Sigmoid colon (tissue), 7 donors: ENCODE data around the gene DDX17. TPM values are rescaled to one million over a fixed set of nuclear protein-coding genes. Genes with fewer than 3 reads are reported as not detected.
A peak's percentile ranks its signal among the peaks of the same experiment; 100 is the strongest.

ENCODE experiments used
- DNase-seq: peaks from one replicate; pipeline ENCODE4 v3.0.0-alpha.2; 2019
- H3K27ac ChIP-seq, 4 donors: fragments of 200-600 bp; sonication (generic); one replicate each; pipeline ENCODE4 v1.5.1; 2016 to 2019; ENCODE audit warnings: mild to moderate bottlenecking in 1 of 4
- H3K27me3 ChIP-seq, 3 donors: fragments of 200-600 bp; sonication (generic); one replicate each; pipeline ENCODE4 v1.5.1; 2019; ENCODE audit warnings: mild to moderate bottlenecking in 1 of 3
- H3K36me3 ChIP-seq, 4 donors: fragments of 200-600 bp; sonication (generic); one replicate each; pipeline ENCODE4 v1.5.1; 2016 to 2019
- H3K4me1 ChIP-seq, 4 donors: fragments of 200-600 bp; sonication (generic); one replicate each; pipeline ENCODE4 v1.5.1; 2017 to 2019
- H3K4me3 ChIP-seq, 4 donors: fragments of 200-600 bp; sonication (generic); one replicate each; pipeline ENCODE4 v1.5.1; 2017 to 2019; ENCODE audit warnings: mild to moderate bottlenecking in 2 of 4, moderate library complexity in 1 of 4
- H3K9me3 ChIP-seq, 4 donors: fragments of 200-600 bp in 3 of 4; sonication (generic) in 3 of 4; one replicate each; pipeline versions ENCODE4 v1.5.1 to v1.6.1; 2013 to 2019
- CTCF ChIP-seq, 4 experiments: fragments of 450-650 bp in 3 of 4; fragments of 200-600 bp in 1 of 4; IDR thresholded peaks; one replicate each; pipeline ENCODE4 v1.5.1; 2016 to 2019; ENCODE audit warnings: antibody characterized with exemption in 4 of 4, mild to moderate bottlenecking in 3 of 4, moderate library complexity in 2 of 4
- EP300 ChIP-seq, 4 donors: sonication (generic); formaldehyde crosslinking; IDR thresholded peaks; one replicate each; pipeline ENCODE4 v1.6.1; 2017; ENCODE audit warnings: antibody characterized with exemption in 4 of 4
- POLR2A ChIP-seq, 2 donors: fragments of 450-650 bp; IDR thresholded peaks; one replicate each; pipeline ENCODE4 v1.6.1; 2016; ENCODE audit warnings: antibody characterized with exemption in 2 of 2, mild to moderate bottlenecking in 2 of 2, moderate library complexity in 2 of 2
- POLR2AphosphoS5 ChIP-seq, 4 donors: sonication (generic); formaldehyde crosslinking; IDR thresholded peaks; one replicate each; pipeline ENCODE4 v1.6.1; 2017; ENCODE audit warnings: antibody characterized with exemption in 4 of 4
- WGBS, 2 donors: extraction: QIAGEN DNeasy Blood & Tissue Kit; methylation state at CpG; one replicate each; pipeline ENCODE4 v1.1.7; 2013; 5-methylcytosine and 5-hydroxymethylcytosine counted together
- intact Hi-C: fragments of 100-400 bp; cut with DNase I; formaldehyde crosslinking; loops from one replicate; pipeline ENCODE4 v1.15.1; 2023
- polyA plus RNA-seq, 3 donors: library from polyadenylated mRNA; stranded (reverse); fragments of 200-250 nt; gene quantifications; one replicate each; pipeline ENCODE4 v1.2.3, GENCODE V29; 2013
- total RNA-seq, 4 donors: library from RNA; depleted of rRNA; stranded (reverse); fragments of >200 nt; gene quantifications; one replicate each; pipeline ENCODE4 v1.1.0, GENCODE V29; 2016
- donor health status: healthy with polysubstance abuse.
- donor health status: Bipolar disorder and iron deficiency.
- donor health status: healthy.

Gene DDX17
- total RNA-seq (100 to 1,000 TPM; 504 to 630 (median 591) TPM), polyA plus RNA-seq (100 to 1,000 TPM in 1 of 3 donors, 10 to 100 TPM in 2; 54.7 to 175 (median 62.0) TPM)

DNA sequence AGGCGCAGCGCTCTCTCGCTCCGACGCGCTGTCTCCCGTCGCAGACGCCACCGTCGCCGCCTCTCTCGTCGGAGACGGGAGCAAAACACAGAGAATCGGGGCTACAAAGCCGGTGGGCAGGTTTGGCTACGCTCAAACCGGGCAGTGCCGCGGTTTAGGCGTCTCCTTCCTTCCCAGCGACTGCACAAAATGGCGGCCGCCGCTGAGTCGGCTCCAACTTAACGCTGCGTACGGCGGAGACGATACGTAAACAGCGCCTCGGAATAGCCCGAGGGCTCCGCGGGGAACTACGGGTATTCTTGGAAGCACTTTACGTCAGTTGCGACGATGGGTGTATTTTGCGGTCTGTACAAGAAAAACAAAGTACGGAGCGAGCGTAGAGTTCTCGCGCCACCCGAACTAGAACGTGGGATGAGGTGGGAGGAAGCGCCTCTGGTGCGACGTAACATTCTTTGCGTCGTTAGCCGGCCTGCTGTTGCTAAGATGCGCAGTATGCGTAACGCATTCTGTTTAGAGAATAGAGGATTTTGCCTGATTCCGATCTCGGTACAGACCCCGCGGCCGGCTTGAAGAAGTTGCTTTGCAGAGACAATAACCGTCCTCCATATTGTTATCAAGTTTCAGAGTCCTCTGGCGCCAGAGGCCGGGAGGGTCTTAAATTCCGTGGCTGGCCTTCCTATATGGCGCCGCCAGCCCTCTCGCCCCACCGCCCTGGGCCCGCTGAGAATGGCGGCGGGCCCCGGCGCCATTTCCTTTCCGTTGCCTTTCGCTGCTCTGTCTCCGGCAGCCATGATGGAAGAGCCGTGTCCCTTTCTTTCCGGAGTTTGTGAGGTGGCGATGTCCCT lies at the start of gene DDX17:
DDX17 (minus strand) TSS at position 194 of the 845 bp plus-strand sequence.
- 1 to 5% methylated on average over 83 of the region's 83 CpGs for WGBS, 2 donors
- TF ChIP-seq POLR2A (IDR thresholded peaks at IDR 0.05): peak; percentile 41 to 64
- peak in 1 of 4 experiments; percentile 10 for TF ChIP-seq CTCF (IDR thresholded peaks at IDR 0.05)
- peak; percentile 76 to 91 (median 86) for TF ChIP-seq POLR2AphosphoS5 (IDR thresholded peaks at IDR 0.05)
- no peak for TF ChIP-seq EP300 (IDR thresholded peaks at IDR 0.05)
- Histone ChIP-seq H3K4me3 (peak within 1 kb of the TSS; percentile 73 to 94 (median 90)), H3K27ac (peak within 1 kb of the TSS; percentile 98 to 100 (median 99)), H3K27me3 (no peaks in the 10 kb centered on the region), H3K36me3 (peaks cover 0 to 9% (median 4%) of the 10 kb centered on the region in 4 donors), H3K9me3 (no peaks in the 10 kb centered on the region), H3K4me1 (peaks cover 0 to 46% (median 45%) of the 10 kb centered on the region in 4 donors)
- DNase-seq: peak; percentile 98
- intact Hi-C loops: loop anchor here (2.0 to 10.0 kb wide), 4 partner anchors 39 to 452 kb away; partner anchors contain the start of genes KDELR3, MAFF and PICK1

DNA sequence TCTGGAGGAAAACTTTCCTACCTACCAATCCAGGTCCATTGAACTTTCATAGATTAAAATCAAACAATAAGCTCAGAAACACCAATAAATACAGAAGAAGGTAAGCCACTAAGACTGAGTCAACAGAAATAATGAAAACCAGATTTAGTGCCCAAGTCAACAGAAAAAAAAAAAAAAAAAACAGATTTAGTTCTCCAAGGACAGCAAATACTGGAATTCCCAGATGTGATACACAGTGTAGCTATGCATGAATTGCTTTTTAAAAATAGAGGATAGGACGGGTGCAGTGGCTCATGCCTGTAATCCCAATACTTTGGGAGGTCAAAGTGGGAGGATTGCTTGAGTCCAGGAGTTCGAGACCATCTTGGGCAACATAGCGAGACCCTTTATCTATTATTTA lies 48.2 kb upstream of the DDX17 start:
- DNase-seq: no peak
- no peak overlapping the region for H3K27ac ChIP-seq
- no peaks in the 10 kb centered on the region for H3K36me3 ChIP-seq
- no peaks in the 10 kb centered on the region for H3K9me3 ChIP-seq
- H3K4me1 ChIP-seq: no peaks in the 10 kb centered on the region
- intact Hi-C loops: no loop called here
- H3K27me3 ChIP-seq: no peaks in the 10 kb centered on the region
- H3K4me3 ChIP-seq: no peak overlapping the region
- TF ChIP-seq POLR2AphosphoS5 (IDR thresholded peaks at IDR 0.05) (no peak), CTCF (IDR thresholded peaks at IDR 0.05) (no peak), EP300 (IDR thresholded peaks at IDR 0.05) (no peak), POLR2A (IDR thresholded peaks at IDR 0.05) (no peak)
- 90 to 95% methylated on average over 3 of the region's 3 CpGs for WGBS, 2 donors

- Histone ChIP-seq H3K9me3 (no peaks in the 10 kb centered on the region), H3K36me3 (no peaks in the 10 kb centered on the region), H3K27ac (no peak overlapping the region), H3K27me3 (no peaks in the 10 kb centered on the region), H3K4me1 (no peaks in the 10 kb centered on the region), H3K4me3 (no peak overlapping the region)
- 39 to 71% methylated on average over 7 of the region's 7 CpGs for WGBS, 2 donors
- intact Hi-C loops: no loop called here
- no peak for TF ChIP-seq EP300 (IDR thresholded peaks at IDR 0.05)
- no peak for TF ChIP-seq CTCF (IDR thresholded peaks at IDR 0.05)
- no peak for TF ChIP-seq POLR2AphosphoS5 (IDR thresholded peaks at IDR 0.05)
- TF ChIP-seq POLR2A (IDR thresholded peaks at IDR 0.05): no peak
- no peak for DNase-seq
These were observed 43.2 kb upstream of the DDX17 start for GRCh38 chr22:38549101-38549894.

- DNase-seq: no peak
- 21 to 68% methylated on average over 2 of the region's 2 CpGs for WGBS, 2 donors
- H3K27me3 ChIP-seq: no peaks in the 10 kb centered on the region
- TF ChIP-seq POLR2AphosphoS5 (IDR thresholded peaks at IDR 0.05) (no peak), EP300 (IDR thresholded peaks at IDR 0.05) (no peak), CTCF (IDR thresholded peaks at IDR 0.05) (no peak), POLR2A (IDR thresholded peaks at IDR 0.05) (no peak)
- no peaks in the 10 kb centered on the region for H3K9me3 ChIP-seq
- no peak overlapping the region for H3K27ac ChIP-seq
- H3K4me1 ChIP-seq: no peaks in the 10 kb centered on the region
- H3K4me3 ChIP-seq: no peak overlapping the region
- intact Hi-C loops: loop anchor here (5.0 kb wide), 1 partner anchor 108 kb away; no protein-coding TSS in a partner anchor
- H3K36me3 ChIP-seq: no peaks in the 10 kb centered on the region
These were observed 34.6 kb upstream of the DDX17 start for GRCh38 chr22:38540701-38541100.
